Measurements from ENCODE around the gene RAB19.

The RAB19 gene

GRCh38 chr7:140390466-140391190 lies 13.2 kb upstream of the RAB19 start:
- DNase-seq = peak; percentile 34
- H3K27ac ChIP-seq (ENCODE audit: low read length) = peak overlapping the region; percentile 33; the same call in 1 of the 2 replicates
- peak overlapping the region; percentile 20 for H3K4me2 ChIP-seq (ENCODE audit: insufficient read depth, low read length)
- H3K36me3 ChIP-seq (ENCODE audit: insufficient read depth, low read length) = peaks cover 3% of the 10 kb centered on the region; the same call in 1 of the 2 replicates
- H4K20me1 ChIP-seq (ENCODE audit: insufficient read depth, low read length) = peaks cover 48% of the 10 kb centered on the region; the same call in 1 of the 2 replicates
- H3K4me3 ChIP-seq (ENCODE audit: low read depth in 1 of 2, low read length in 2 of 2) = no peak overlapping the region
- peaks cover 32% of the 10 kb centered on the region for H3K4me1 ChIP-seq (ENCODE audit: insufficient read depth, low read length)
- no peaks in the 10 kb centered on the region for H3K27me3 ChIP-seq (ENCODE audit: insufficient read depth, low read length, poor library complexity)
- ATAC-seq (ENCODE audit: insufficient read depth, low read depth) = peak; percentile 65
- H3K9ac ChIP-seq (ENCODE audit: low read depth, low read length) = no peak overlapping the region
- no peak for TF ChIP-seq CTCF (IDR thresholded peaks at IDR 0.05; ENCODE audit: borderline replicate concordance, extremely low read depth, low read length, poor library complexity, severe bottlenecking)
- TF ChIP-seq EZH2 (IDR thresholded peaks at IDR 0.05; ENCODE audit: borderline replicate concordance, low read depth, low read length, severe bottlenecking) = no peak
- no peaks in the 10 kb centered on the region for H3K9me3 ChIP-seq (ENCODE audit: insufficient read depth, low read length, severe bottlenecking)
- H2AFZ ChIP-seq (ENCODE audit: low read depth, low read length) = no peak overlapping the region
- H3K79me2 ChIP-seq (ENCODE audit: insufficient read depth, low read length) = peaks cover 79% of the 10 kb centered on the region

GRCh38 chr7:140391634-140392033 lies 12.2 kb upstream of the RAB19 start:
- peaks cover 82% of the 10 kb centered on the region for H3K79me2 ChIP-seq (ENCODE audit: insufficient read depth, low read length)
- no peak overlapping the region for H3K4me2 ChIP-seq (ENCODE audit: insufficient read depth, low read length)
- no peak for TF ChIP-seq EZH2 (IDR thresholded peaks at IDR 0.05; ENCODE audit: borderline replicate concordance, low read depth, low read length, severe bottlenecking)
- no peak for TF ChIP-seq CTCF (IDR thresholded peaks at IDR 0.05; ENCODE audit: borderline replicate concordance, extremely low read depth, low read length, poor library complexity, severe bottlenecking)
- no peaks in the 10 kb centered on the region for H3K9me3 ChIP-seq (ENCODE audit: insufficient read depth, low read length, severe bottlenecking)
- DNase-seq (no peak), ATAC-seq (ENCODE audit: insufficient read depth, low read depth) (0 out of 3 replicates have a peak, but pooled peaks have one; percentile 35)
- H3K27ac ChIP-seq (ENCODE audit: low read length) = no peak overlapping the region
- peaks cover 41% of the 10 kb centered on the region for H3K4me1 ChIP-seq (ENCODE audit: insufficient read depth, low read length)
- H3K27me3 ChIP-seq (ENCODE audit: insufficient read depth, low read length, poor library complexity) = no peaks in the 10 kb centered on the region
- H2AFZ ChIP-seq (ENCODE audit: low read depth, low read length) = no peak overlapping the region
- peaks cover 48% of the 10 kb centered on the region; the same call in 1 of the 2 replicates for H4K20me1 ChIP-seq (ENCODE audit: insufficient read depth, low read length)
- no peak overlapping the region for H3K4me3 ChIP-seq (ENCODE audit: low read depth in 1 of 2, low read length in 2 of 2)
- no peak overlapping the region for H3K9ac ChIP-seq (ENCODE audit: low read depth, low read length)
- H3K36me3 ChIP-seq (ENCODE audit: insufficient read depth, low read length) = peaks cover 3% of the 10 kb centered on the region; the same call in 1 of the 2 replicates

- Histone ChIP-seq H3K9me3 (ENCODE audit: insufficient read depth, low read length, severe bottlenecking) (no peaks in the 10 kb centered on the region), H3K9ac (ENCODE audit: low read depth, low read length) (no peak overlapping the region), H2AFZ (ENCODE audit: low read depth, low read length) (no peak overlapping the region), H3K79me2 (ENCODE audit: insufficient read depth, low read length) (peaks cover 84% of the 10 kb centered on the region), H3K4me1 (ENCODE audit: insufficient read depth, low read length) (peaks cover 56% of the 10 kb centered on the region), H3K4me2 (ENCODE audit: insufficient read depth, low read length) (no peak overlapping the region), H3K27ac (ENCODE audit: low read length) (no peak overlapping the region), H3K27me3 (ENCODE audit: insufficient read depth, low read length, poor library complexity) (no peaks in the 10 kb centered on the region), H4K20me1 (ENCODE audit: insufficient read depth, low read length) (peaks cover 42% of the 10 kb centered on the region; the same call in 1 of the 2 replicates), H3K4me3 (ENCODE audit: low read depth in 1 of 2, low read length in 2 of 2) (no peak overlapping the region), H3K36me3 (ENCODE audit: insufficient read depth, low read length) (peaks cover 3% of the 10 kb centered on the region; the same call in 1 of the 2 replicates)
- TF ChIP-seq EZH2 (IDR thresholded peaks at IDR 0.05; ENCODE audit: borderline replicate concordance, low read depth, low read length, severe bottlenecking) (no peak), CTCF (IDR thresholded peaks at IDR 0.05; ENCODE audit: borderline replicate concordance, extremely low read depth, low read length, poor library complexity, severe bottlenecking) (no peak)
- ATAC-seq (ENCODE audit: insufficient read depth, low read depth) (no peak), DNase-seq (no peak)
Measured at GRCh38 chr7:140393756-140394306, 10.0 kb upstream of the RAB19 start.
